Ectodermal cell (in vitro differentiated cells): ENCODE results near the gene DCC.

Source experiments
- H3K27ac ChIP-seq: 2 replicates; pipeline ENCODE4 v1.7.0; 2013; ENCODE audit warnings: mild to moderate bottlenecking, low read depth, low read length; ENCODE audit not compliant: insufficient read depth, poor library complexity, severe bottlenecking
- H3K27me3 ChIP-seq: 2 replicates; pipeline ENCODE4 v1.7.0; 2013; ENCODE audit warnings: mild to moderate bottlenecking, low read length; ENCODE audit not compliant: insufficient read depth, control insufficient read depth, poor library complexity, severe bottlenecking
- H3K36me3 ChIP-seq: one replicate; pipeline ENCODE4 v1.7.0; 2013; ENCODE audit warnings: low read length; ENCODE audit not compliant: control insufficient read depth, insufficient read depth
- H3K4me1 ChIP-seq: one replicate; pipeline ENCODE4 v1.7.0; 2013; ENCODE audit warnings: low read length; ENCODE audit not compliant: control insufficient read depth, insufficient read depth
- H3K4me3 ChIP-seq: 2 replicates; pipeline ENCODE4 v1.7.0; 2013; ENCODE audit warnings: low read depth, low read length, control low read depth; ENCODE audit not compliant: insufficient read depth
- H3K9me3 ChIP-seq: 2 replicates; pipeline ENCODE4 v1.7.0; 2013; ENCODE audit warnings: mild to moderate bottlenecking, low read length, moderate library complexity; ENCODE audit not compliant: control insufficient read depth
- WGBS, 2 experiments: methylation state at CpG; one replicate each; pipeline ENCODE4 v1.1.7; 2013; ENCODE audit warnings: missing lambda C conversion rate in 2 of 2; 5-methylcytosine and 5-hydroxymethylcytosine counted together

The DCC gene

DNA sequence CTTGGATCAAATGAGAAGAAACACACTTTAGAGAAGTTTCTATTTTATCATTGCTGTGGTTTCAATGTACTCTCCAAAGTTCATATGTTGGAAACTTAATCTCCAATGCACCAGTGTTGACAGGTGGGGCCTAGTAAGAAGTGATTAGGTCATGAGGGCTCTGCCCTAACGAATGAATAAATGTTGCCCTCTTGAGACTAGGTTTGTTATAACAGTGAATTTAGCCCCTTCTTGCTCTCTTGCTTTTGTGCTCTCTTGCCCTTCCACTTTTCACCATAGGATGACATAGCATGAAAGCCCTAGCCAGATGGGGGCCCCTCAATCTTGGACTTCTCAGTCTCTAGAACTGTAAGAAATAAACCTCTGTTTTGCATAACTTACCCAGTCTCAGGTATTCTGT lies 664.8 kb downstream of the DCC start:
- H3K27me3 ChIP-seq = no peaks in the 10 kb centered on the region
- H3K4me1 ChIP-seq = no peaks in the 10 kb centered on the region
- WGBS, 2 experiments = 52 to 79% methylated on average over 1 of the region's 1 CpG
- H3K9me3 ChIP-seq = no peaks in the 10 kb centered on the region
- no peak overlapping the region for H3K27ac ChIP-seq
- no peaks in the 10 kb centered on the region for H3K36me3 ChIP-seq
- no peak overlapping the region for H3K4me3 ChIP-seq

DNA sequence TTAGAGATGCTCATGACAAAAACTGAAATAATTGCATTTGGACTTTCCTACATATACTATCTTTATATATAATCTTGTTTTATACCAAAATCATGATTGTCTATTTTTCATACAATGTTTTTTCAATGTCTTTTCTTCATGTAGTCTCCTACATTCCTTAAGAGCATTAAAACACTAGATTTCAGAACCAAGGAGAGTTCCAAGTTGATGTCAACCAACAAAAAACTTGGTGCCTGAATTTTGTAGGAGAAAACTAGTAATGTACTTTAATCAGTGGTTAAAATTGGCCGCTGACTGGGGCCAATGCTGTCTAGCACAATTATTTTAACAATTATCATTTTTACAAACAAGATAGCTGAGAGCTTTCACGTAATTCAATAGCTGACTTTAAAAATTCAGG lies 678.8 kb downstream of the DCC start:
- no peaks in the 10 kb centered on the region for H3K27me3 ChIP-seq
- no peak overlapping the region for H3K27ac ChIP-seq
- H3K36me3 ChIP-seq = no peaks in the 10 kb centered on the region
- WGBS, 2 experiments = 72 to 88% methylated on average over 2 of the region's 2 CpGs
- H3K9me3 ChIP-seq = no peaks in the 10 kb centered on the region
- no peaks in the 10 kb centered on the region for H3K4me1 ChIP-seq
- no peak overlapping the region for H3K4me3 ChIP-seq

DNA sequence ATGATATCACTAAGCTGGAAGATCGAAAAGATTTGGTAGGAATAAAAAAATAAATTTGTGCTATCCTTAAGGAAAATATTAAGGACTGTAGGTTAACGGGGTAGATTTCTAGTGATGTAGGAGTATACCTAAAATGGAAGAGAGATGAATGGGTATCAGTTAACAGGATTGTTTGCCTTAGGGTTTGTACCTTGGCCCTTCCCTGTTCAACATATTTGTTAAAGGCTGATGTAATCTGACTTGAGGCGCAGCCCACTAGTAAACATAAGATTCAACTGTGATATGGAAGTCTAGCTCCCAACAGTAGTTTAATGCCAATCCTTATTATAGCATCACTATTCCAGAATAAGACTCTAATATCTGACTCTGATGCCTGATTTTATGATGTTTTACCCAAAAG lies 685.2 kb downstream of the DCC start:
- Histone ChIP-seq H3K27me3 (no peaks in the 10 kb centered on the region), H3K4me1 (no peaks in the 10 kb centered on the region), H3K9me3 (no peaks in the 10 kb centered on the region), H3K4me3 (no peak overlapping the region), H3K36me3 (no peaks in the 10 kb centered on the region), H3K27ac (no peak overlapping the region)
- 94 to 96% methylated on average over 2 to 3 of the region's 3 CpGs for WGBS, 2 experiments

DNA sequence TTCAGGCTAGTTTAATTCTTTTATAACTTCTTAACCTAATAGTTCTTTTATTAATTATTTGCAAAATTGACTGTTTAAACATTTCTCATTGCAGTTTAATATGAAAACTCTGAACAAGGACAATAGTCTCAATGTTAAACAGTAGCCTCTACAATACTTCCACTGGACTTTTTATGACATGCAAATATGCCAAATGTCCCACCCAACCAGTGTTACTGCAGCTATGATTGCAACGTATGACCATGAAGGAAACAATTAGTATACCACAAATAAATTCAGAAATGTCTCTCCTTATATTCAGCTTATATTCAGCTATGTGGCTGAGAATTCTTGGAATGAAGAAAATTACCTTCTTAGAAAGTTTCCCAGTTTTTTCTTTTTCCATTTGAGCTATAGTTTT lies 688.6 kb downstream of the DCC start:
- H3K36me3 ChIP-seq = no peaks in the 10 kb centered on the region
- WGBS, 2 experiments = 86 to 100% methylated on average over 1 of the region's 1 CpG
- H3K27me3 ChIP-seq = no peaks in the 10 kb centered on the region
- no peak overlapping the region for H3K27ac ChIP-seq
- no peak overlapping the region for H3K4me3 ChIP-seq
- no peaks in the 10 kb centered on the region for H3K9me3 ChIP-seq
- no peaks in the 10 kb centered on the region for H3K4me1 ChIP-seq

DNA sequence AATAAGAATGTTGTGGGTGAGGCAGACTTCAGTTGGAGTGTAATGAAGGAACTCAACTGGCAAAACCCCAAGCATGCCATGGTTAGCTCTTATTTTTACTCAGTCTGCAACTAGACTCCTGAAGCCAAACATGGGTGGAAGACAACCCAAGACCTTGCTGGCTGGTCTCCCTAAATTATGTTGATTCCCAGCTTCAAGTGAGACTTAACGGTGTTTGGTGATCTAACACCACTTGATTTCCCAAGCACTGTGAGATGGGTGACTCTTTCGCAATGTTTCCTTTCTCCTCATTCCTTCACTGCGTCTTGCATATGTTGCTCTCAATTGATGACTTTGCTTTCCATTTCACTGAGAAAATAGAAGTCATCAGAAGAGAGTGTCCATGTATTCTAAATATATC lies 693.1 kb downstream of the DCC start:
- no peaks in the 10 kb centered on the region for H3K27me3 ChIP-seq
- H3K4me1 ChIP-seq = no peaks in the 10 kb centered on the region
- WGBS, 2 experiments = 95 to 96% methylated on average over 3 of the region's 3 CpGs
- no peak overlapping the region for H3K27ac ChIP-seq
- no peak overlapping the region for H3K4me3 ChIP-seq
- H3K36me3 ChIP-seq = no peaks in the 10 kb centered on the region
- no peaks in the 10 kb centered on the region for H3K9me3 ChIP-seq

DNA sequence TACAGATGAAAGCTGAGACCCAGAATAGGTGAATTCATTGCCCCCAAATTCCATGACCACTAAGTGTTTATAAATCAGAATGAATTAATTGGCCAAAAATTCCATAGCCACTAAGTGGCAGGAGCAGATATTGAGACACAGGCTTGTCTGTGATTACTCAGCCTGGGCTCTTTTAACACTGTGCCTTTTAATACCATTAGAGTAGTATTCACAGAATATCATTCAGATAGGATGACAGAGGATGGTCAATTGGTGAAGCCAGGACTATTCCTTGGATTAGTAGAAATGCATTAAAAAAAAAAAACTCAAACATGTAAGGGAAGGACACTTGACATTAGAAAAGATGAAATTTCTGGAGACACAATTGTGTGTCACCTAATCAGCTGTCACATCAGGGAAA lies 698.6 kb downstream of the DCC start:
- no peaks in the 10 kb centered on the region for H3K27me3 ChIP-seq
- H3K4me3 ChIP-seq = no peak overlapping the region
- H3K9me3 ChIP-seq = no peaks in the 10 kb centered on the region
- no peak overlapping the region for H3K27ac ChIP-seq
- H3K4me1 ChIP-seq = no peaks in the 10 kb centered on the region
- H3K36me3 ChIP-seq = no peaks in the 10 kb centered on the region

DNA sequence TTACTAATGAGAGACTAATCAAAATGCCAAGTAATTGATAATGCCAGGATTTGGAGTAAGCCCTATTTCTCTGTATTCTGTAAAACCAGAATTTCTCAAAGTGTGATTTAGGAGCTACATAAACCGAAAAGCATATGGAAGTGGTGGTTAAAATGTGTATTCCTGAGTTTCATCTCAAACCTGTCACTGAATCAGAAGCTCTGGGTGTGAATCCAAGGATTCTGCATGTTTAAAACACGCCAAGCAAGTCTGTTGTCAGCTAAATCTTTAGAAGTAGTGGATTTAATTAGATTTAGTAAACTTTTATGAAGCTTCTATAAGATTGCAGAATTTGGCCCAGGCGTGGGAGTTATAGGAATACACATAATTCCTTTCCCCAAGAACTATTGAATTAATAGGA lies 700.3 kb downstream of the DCC start:
- Histone ChIP-seq H3K9me3 (no peaks in the 10 kb centered on the region), H3K4me3 (no peak overlapping the region), H3K27ac (no peak overlapping the region), H3K27me3 (no peaks in the 10 kb centered on the region), H3K4me1 (no peaks in the 10 kb centered on the region), H3K36me3 (no peaks in the 10 kb centered on the region)
- 91% methylated on average over 2 of the region's 3 CpGs for WGBS, 2 experiments

DNA sequence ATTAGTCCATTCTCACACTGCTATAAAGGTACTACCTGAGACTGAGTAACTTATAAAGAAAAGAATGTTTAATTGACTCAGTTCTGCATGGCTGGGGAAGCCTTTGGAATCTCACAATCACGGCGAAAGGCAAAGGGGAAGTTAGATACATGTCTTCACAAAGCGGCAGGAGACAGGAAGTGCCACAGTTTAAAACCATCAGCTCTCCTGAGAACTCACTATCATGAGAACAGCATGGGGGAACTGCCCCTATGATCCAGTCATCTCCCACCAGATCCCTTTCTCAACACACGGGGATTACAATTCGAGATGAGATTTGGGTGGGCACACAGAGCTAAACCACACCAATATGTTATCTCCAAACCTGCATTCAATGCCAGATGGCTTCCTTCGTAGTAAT lies 716.1 kb downstream of the DCC start:
- no peaks in the 10 kb centered on the region for H3K4me1 ChIP-seq
- H3K36me3 ChIP-seq = no peaks in the 10 kb centered on the region
- WGBS, 2 experiments = 89 to 93% methylated on average over 6 of the region's 6 CpGs
- H3K27me3 ChIP-seq = no peaks in the 10 kb centered on the region
- no peaks in the 10 kb centered on the region for H3K9me3 ChIP-seq
- no peak overlapping the region for H3K4me3 ChIP-seq
- H3K27ac ChIP-seq = no peak overlapping the region

DNA sequence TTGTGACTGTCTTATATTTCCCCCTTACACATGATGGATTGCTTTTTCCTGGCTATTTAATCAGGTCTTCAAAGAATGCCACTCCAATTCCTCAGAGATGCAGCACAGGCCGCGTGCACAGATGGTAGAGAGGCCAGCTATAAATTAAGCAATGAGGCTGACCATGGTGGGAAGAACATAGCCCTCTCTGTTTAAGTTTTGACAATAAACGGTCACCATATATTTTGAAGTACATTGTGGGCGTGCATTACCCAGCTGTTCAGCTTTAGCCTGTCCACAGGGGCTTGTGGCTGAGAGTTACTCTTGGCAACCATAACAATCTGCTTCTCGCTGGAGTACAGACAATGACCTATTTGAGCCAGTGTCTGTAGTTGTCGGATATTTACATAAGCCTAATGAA lies 730.8 kb downstream of the DCC start:
- Histone ChIP-seq H3K4me3 (no peak overlapping the region), H3K9me3 (no peaks in the 10 kb centered on the region), H3K36me3 (no peaks in the 10 kb centered on the region), H3K4me1 (no peaks in the 10 kb centered on the region), H3K27ac (peak overlapping the region; percentile 55), H3K27me3 (no peaks in the 10 kb centered on the region)
- WGBS, 2 experiments = 79 to 85% methylated on average over 5 to 6 of the region's 6 CpGs

DNA sequence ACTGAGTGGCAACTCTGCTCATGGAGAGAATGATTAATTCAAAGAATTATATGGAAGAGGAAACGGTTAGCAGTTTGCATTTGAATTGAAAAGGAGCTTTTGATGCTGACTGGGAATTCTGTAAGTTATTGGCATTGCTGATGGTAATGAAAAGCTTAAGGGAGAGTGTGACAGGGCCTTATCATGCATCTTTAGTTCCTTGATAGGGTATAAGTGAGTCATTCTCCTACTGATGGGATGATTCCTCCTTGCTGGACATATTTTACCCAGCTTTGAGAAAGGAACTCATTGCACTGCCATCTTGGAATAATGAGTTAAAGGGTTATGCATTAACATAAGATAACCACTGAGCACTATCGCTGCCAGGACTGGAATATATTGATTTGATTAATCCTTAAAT lies 740.7 kb downstream of the DCC start:
- Histone ChIP-seq H3K9me3 (no peaks in the 10 kb centered on the region), H3K27me3 (no peaks in the 10 kb centered on the region), H3K4me3 (no peak overlapping the region), H3K4me1 (no peaks in the 10 kb centered on the region), H3K27ac (no peak overlapping the region), H3K36me3 (no peaks in the 10 kb centered on the region)
- WGBS, 2 experiments = 82% methylated on average over 1 of the region's 2 CpGs

DNA sequence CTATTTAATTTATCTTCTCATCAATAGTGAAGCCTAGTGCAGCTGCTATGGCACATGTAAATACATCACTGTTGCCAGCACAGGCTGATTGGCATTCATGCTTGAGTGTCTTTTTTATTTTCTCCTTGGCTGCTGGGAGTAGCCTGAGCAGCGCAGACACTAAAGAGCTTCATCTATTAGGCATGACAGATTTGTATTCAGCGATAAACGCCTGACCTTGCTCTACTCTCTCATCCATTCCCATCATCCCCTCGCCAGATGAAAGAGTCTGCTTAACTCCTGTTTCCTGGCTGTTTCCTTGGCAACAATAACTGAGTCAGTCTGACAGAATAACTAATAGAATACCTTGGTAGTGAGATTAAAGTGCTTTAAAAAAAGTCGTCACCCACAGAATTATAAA lies 753.6 kb downstream of the DCC start:
- Histone ChIP-seq H3K36me3 (no peaks in the 10 kb centered on the region), H3K4me1 (no peaks in the 10 kb centered on the region), H3K9me3 (no peaks in the 10 kb centered on the region), H3K4me3 (no peak overlapping the region), H3K27ac (no peak overlapping the region), H3K27me3 (no peaks in the 10 kb centered on the region)
- 87 to 88% methylated on average over 4 to 5 of the region's 5 CpGs for WGBS, 2 experiments
